ENCODE results near the gene MAP1B.
"Not testable (repeated sequence)": the region's sequence is repeated elsewhere in the genome, so short reads cannot be mapped to it uniquely, and the experiment has no call there.

The MAP1B gene

DNA sequence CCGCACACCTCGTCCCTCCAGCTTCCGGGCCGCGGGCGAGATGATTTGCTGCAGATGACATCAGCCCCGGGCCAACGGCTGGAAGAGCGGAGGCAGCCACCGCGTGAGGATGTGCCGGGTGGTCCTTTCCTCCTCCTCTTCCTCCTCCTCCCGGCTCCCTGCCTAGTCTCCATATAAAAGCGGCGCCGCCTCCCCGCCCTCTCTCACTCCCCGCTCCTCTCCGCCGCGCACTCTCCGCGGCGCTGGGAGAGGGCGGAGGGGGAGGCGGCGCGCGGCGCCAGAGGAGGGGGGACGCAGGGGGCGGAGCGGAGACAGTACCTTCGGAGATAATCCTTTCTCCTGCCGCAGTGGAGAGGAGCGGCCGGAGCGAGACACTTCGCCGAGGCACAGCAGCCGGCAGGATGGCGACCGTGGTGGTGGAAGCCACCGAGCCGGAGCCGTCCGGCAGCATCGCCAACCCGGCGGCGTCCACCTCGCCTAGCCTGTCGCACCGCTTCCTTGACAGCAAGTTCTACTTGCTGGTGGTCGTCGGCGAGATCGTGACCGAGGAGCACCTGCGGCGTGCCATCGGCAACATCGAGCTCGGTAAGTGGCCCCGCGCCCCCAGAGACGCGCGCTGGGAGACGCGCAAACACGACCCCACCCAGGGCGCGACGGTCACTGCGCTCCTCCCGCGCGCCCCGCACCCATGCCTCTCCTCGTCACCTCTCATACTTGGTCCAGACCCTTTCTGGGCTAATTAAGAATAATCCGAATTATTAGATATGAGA is at the start of gene MAP1B:
MAP1B (plus strand) TSS at position 345 of the 770 bp plus-strand sequence; CDS start at position 402, 57 bp downstream.
- DNase-seq: peak; percentile 80

- no peak for DNase-seq
Measured at GRCh38 chr5:72057816-72058215, 49.5 kb upstream of the MAP1B start.

GRCh38 chr5:72063219-72063819 is 44.0 kb upstream of the MAP1B start:
- no peak for DNase-seq

DNA sequence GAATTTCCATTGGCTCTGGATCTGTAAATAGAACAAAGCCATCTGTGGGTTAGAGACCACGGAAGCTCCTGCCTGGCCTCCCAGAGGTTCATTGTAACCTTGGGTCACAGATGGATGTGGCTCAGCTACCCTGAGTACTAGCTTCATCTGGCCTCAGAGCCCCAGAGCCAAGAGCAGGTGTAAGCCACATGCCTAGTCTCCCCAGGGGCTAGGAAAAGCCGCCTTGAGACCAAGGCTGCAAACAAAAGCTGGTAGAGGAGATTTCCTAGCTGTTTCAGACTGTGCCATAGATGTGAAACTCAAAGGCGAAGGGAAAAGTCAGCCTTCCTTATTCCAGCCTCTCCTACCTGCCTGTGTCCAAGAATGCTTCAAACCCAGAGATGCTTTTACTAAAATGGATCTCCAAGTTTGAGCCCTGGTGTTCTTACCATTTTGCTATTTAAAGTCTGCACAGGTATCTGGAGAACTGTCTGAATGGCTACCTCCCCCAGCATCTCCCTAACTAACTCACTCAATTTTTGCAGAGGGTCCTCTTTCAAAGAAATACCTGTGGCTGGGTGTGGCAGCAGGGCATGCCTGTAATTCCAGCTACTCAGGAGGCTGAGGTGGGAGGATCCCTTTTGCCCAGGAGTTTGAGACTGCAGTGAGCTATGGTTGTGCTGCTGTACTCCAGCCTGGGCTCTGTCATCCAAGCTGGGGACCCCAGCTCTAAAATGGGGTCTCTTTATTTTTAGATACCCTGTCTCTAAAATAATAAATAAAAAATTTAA is 42.3 kb upstream of the MAP1B start:
- DNase-seq: no peak

DNA sequence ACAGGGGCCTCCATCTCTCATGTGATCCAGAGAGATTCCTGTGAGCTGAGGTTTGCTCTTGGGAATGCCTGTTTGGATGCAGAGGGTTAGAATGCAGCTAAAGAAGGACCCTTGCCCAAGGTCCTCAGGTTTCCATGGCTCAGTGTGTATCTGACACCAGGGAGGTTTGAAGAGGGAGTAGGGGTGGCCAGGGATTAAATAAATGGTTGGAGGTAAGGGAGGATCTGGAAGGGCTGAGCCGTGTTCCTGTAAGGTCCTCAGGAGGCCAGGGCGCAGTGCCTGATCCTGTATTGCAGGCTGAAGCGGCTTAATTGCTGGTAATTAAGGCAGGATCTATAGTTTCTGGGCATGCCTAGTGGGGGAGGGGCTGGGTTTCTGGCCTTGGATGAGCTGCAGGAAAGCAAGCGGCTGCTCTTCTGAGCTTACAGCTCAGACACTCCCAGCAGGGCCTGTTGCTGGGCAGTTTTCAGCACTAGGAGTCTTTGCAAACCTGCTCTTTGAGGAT is 41.5 kb upstream of the MAP1B start:
- DNase-seq: peak; percentile 76

- DNase-seq: no peak
Measured at GRCh38 chr5:72066705-72067107, 40.6 kb upstream of the MAP1B start.

DNA sequence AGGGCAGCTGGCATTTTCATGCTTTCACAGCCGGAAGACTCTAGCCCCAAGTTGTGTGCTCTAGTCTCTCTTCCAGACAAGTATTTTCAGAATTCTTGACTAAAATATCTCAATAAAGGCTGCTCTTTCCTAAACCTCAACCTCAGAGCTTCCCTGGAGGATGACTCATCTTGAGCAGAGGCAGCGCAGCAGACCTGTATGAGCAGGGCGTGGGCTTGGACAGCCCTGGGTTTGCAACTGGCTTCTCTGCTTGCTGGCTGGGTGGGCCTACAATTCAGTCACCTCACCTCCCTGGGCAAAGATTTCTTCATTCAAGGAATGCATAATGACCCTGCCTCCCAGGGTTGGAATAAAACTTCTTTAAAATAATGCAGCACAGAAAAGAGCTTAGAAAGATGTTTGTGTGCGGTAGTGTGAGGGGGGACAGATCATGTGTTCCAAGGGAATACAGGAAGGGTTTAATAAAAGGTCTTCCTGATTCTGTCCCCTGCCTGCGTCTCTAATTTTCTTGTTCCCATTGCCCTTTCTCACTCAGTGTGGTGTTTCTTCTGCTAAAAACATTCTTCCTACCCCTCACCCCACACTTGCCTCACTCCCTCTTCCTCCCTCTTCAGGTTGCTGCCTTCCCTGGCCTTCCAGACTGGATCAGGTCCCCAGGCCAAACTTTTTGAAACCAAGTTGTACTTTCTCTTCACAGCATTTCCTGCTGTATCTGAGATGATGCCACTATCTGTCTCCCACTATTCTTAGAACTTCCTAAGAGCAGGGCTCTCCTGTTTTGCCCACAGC is 39.4 kb upstream of the MAP1B start:
- no peak for DNase-seq

DNA sequence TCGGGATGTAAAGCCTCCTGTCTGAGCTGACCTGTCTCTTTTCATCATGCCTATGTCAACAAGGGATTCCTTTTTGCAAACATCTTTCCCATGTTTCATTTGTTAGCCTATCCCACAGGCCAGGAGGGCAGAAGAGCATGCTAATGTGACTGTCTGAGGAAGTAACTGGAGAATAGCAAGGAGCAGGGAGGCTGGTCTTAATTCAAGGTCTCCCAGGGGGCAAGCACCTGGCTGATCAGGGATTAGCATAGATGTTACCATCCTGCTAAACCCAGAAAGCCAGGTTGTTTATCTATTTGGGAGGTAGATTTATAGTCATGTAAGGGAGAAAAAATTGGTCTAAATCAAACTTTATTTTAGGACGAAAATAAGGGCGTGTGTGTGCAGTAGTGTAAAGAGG is 36.7 kb upstream of the MAP1B start:
- no peak for DNase-seq

GRCh38 chr5:72071906-72072305 is 35.4 kb upstream of the MAP1B start:
- DNase-seq: no peak

DNA sequence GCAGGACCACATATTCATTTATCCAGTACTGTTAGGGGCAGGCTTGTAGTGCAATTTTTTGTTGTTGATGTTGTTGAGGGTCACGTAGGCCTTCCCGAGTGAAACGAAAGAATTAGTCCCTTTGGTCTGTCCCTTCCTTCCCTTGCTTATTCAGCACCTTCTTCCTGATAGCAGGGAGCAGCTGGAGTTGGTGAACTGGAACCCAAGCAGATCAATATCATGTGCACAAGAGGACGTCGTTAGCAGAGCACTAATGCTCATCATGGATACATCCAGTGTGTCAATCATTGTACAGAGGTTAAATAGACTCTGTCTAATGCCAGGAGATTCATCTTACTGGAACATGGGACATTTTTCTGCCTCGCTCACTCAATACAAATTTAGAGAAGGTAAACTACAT is 33.0 kb upstream of the MAP1B start:
- DNase-seq: no peak

GRCh38 chr5:72075461-72075860 is 31.8 kb upstream of the MAP1B start:
- DNase-seq: no peak

DNA sequence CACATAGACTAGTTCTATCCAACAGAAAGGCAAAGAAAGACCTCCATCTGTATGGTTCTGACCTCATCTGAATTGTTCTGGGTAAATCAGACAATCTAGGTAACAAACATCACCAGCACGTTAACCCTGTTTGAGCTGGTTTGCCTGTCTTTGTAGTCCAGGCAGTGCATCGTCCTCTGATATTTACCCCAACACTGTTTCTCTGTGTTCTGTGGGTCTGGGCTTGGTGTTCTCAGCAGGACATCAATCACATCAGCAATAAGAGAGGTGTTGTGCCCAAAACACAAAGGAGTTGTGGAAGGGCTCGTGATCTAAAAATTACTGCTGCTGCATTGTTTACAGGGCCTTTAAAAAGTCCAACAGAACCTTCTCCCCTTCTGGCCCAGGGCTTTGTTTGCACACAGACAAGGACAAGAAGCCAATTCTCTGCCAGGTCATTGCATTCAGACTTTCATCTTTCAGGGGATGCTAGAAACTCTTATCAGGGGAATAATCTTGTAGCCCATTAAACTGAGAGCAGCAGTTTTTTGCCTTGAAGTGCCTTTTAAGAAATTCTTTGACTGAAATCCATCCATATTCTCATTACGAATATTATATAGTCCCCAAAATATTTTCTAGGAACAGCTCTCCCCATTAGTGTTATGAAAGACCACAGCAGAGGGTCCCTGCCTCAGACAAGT is 30.5 kb upstream of the MAP1B start:
- no peak for DNase-seq

- no peak for DNase-seq
Measured at GRCh38 chr5:72077390-72077789, 29.9 kb upstream of the MAP1B start.

GRCh38 chr5:72079288-72079687 is 28.0 kb upstream of the MAP1B start:
- no peak for DNase-seq

GRCh38 chr5:72082048-72082447 is 25.2 kb upstream of the MAP1B start:
- no peak for DNase-seq

GRCh38 chr5:72084876-72085275 is 22.4 kb upstream of the MAP1B start:
- DNase-seq: no peak

- DNase-seq: no peak
Measured at GRCh38 chr5:72085319-72085718, 22.0 kb upstream of the MAP1B start.

DNA sequence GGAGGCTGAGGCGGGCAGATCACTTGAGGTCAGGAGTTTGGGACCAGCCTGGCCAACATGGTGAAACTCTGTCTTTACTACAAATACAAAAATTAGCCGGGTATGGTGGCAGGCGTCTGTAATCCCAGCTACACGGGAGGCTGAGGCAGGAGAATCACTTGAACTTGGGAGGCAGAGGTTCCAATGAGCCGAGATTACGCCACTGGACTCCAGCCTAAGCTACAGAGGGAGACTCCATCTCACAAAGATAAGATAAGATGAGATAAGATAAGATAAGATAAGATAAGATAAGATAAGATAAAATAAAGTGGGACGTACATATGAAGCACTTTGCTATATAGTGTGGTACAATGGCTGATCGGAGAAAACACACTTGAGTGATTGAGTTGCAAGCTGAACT is 17.6 kb upstream of the MAP1B start:
- DNase-seq: not testable (repeated sequence)

- no peak for DNase-seq
Measured at GRCh38 chr5:72092074-72092473, 15.2 kb upstream of the MAP1B start.

DNA sequence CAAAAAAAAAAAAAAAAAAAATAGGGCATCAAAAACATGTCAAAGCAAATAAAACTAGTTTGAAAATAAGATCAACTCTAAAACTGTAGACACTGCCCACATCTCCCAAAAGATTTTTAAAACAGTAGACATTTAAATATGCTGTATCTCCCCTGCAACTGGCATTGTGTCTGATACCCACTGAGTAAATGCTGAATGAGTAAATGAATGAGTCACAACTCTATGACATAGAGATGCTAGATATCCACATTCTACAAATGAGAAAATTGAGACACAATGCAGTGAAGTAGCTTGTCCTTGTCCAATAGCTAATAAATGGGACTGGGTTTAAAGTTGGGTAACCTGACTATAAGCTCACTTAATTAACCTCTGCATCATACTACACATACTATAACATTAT is 14.1 kb upstream of the MAP1B start:
- no peak for DNase-seq

DNA sequence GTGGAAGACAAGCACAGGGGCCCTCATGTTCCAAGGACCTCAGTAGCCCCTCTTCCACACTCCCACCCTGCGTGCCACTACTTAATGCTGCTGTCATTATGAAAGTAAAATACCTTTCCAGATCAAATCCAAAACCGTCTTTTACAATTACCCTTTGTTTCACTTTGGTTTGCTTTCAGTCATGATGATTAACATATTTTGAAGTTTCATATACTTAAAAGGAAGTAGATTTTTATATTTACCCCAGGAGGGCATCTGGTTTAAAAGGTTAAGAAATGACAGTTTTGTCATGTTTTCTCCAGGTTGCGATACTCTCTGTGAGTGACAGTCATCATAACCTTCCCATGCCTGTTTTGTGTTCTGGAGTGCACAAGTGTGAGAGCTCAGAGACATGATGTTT is 13.5 kb upstream of the MAP1B start:
- DNase-seq: no peak

DNA sequence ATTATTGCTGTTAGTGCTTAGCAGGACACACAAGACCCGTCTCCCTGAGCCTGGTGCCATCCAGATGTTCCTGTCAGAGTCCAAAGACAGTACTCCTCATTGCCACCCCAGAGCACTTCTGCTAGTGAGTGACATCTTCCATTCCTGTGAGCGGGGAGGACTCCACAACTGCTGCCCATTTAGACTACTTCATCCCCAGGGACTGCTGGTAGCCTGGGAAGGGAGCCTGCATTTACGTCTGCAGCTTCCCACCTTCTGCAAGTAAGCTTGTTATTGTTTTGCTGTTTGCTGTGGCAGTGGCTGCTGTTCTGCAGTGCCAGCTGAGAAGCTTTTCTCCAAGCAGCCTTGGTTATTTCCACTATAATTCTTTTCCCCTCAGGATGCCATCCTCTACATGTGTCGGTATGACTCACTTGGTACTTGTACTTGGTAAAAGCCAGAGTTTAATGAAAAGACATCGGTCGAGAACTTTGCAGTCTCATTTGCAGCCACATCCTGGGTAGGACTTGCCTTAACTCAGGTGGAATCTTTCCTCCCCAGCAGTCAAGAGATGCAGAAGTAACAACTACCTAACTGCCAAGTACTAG is 10.6 kb upstream of the MAP1B start:
- DNase-seq: no peak
